ENCODE measurements around the gene ADCY10.

ADCY10 gene

GRCh38 chr1:167767761-167768160 is 146.2 kb downstream of the ADCY10 start:
- Histone ChIP-seq H3K4me3 (no peak overlapping the region), H3K27ac (no peak overlapping the region), H3K9me3 (ENCODE audit: low read depth, low read length) (no peaks in the 10 kb centered on the region), H3K36me3 (ENCODE audit: insufficient read depth, low read length) (peaks cover 14% of the 10 kb centered on the region), H3K9ac (ENCODE audit: insufficient read length) (no peak overlapping the region)
- no peak for DNase-seq (ENCODE audit: low read depth, low spot score)
- TF ChIP-seq POLR2AphosphoS5 (IDR thresholded peaks at IDR 0.05; ENCODE audit: borderline replicate concordance, low read depth, low read length) (no peak), EZH2 (IDR thresholded peaks at IDR 0.05) (no peak), FOXP2 (optimal IDR thresholded peaks at IDR 0.05; ENCODE audit: control extremely low read depth, extremely low read length, insufficient read depth) (no peak)

- Histone ChIP-seq H3K9me3 (ENCODE audit: low read depth, low read length) (no peaks in the 10 kb centered on the region), H3K9ac (ENCODE audit: insufficient read length) (no peak overlapping the region), H3K4me3 (no peak overlapping the region), H3K27ac (no peak overlapping the region), H3K36me3 (ENCODE audit: insufficient read depth, low read length) (peaks cover 7% of the 10 kb centered on the region; the same call in 1 of the 2 replicates)
- DNase-seq (ENCODE audit: low read depth, low spot score) = no peak
- TF ChIP-seq EZH2 (IDR thresholded peaks at IDR 0.05) (no peak), POLR2AphosphoS5 (IDR thresholded peaks at IDR 0.05; ENCODE audit: borderline replicate concordance, low read depth, low read length) (no peak), FOXP2 (optimal IDR thresholded peaks at IDR 0.05; ENCODE audit: control extremely low read depth, extremely low read length, insufficient read depth) (no peak)
Observed at GRCh38 chr1:167766538-167766937, 147.4 kb downstream of the ADCY10 start.

GRCh38 chr1:167765496-167765895 is 148.4 kb downstream of the ADCY10 start:
- Histone ChIP-seq H3K4me3 (no peak overlapping the region), H3K9ac (ENCODE audit: insufficient read length) (no peak overlapping the region), H3K27ac (no peak overlapping the region), H3K9me3 (ENCODE audit: low read depth, low read length) (no peaks in the 10 kb centered on the region), H3K36me3 (ENCODE audit: insufficient read depth, low read length) (peaks cover 7% of the 10 kb centered on the region; the same call in 1 of the 2 replicates)
- TF ChIP-seq EZH2 (IDR thresholded peaks at IDR 0.05) = no peak
- no peak for TF ChIP-seq FOXP2 (optimal IDR thresholded peaks at IDR 0.05; ENCODE audit: control extremely low read depth, extremely low read length, insufficient read depth)
- no peak for TF ChIP-seq POLR2AphosphoS5 (IDR thresholded peaks at IDR 0.05; ENCODE audit: borderline replicate concordance, low read depth, low read length)
- DNase-seq (ENCODE audit: low read depth, low spot score) = no peak

GRCh38 chr1:167764458-167765330 is 149.2 kb downstream of the ADCY10 start:
- Histone ChIP-seq H3K27ac (no peak overlapping the region), H3K9ac (ENCODE audit: insufficient read length) (no peak overlapping the region), H3K4me3 (no peak overlapping the region), H3K9me3 (ENCODE audit: low read depth, low read length) (no peaks in the 10 kb centered on the region), H3K36me3 (ENCODE audit: insufficient read depth, low read length) (peaks cover 7% of the 10 kb centered on the region; the same call in 1 of the 2 replicates)
- DNase-seq (ENCODE audit: low read depth, low spot score) = no peak
- TF ChIP-seq EZH2 (IDR thresholded peaks at IDR 0.05) (no peak), POLR2AphosphoS5 (IDR thresholded peaks at IDR 0.05; ENCODE audit: borderline replicate concordance, low read depth, low read length) (no peak), FOXP2 (optimal IDR thresholded peaks at IDR 0.05; ENCODE audit: control extremely low read depth, extremely low read length, insufficient read depth) (no peak)

- peaks cover 4% of the 10 kb centered on the region; the same call in 1 of the 2 replicates for H3K36me3 ChIP-seq (ENCODE audit: insufficient read depth, low read length)
- DNase-seq (ENCODE audit: low read depth, low spot score) = no peak
- H3K9me3 ChIP-seq (ENCODE audit: low read depth, low read length) = no peaks in the 10 kb centered on the region
- H3K9ac ChIP-seq (ENCODE audit: insufficient read length) = no peak overlapping the region
- H3K27ac ChIP-seq = no peak overlapping the region
- TF ChIP-seq POLR2AphosphoS5 (IDR thresholded peaks at IDR 0.05; ENCODE audit: borderline replicate concordance, low read depth, low read length) (no peak), FOXP2 (optimal IDR thresholded peaks at IDR 0.05; ENCODE audit: control extremely low read depth, extremely low read length, insufficient read depth) (no peak), EZH2 (IDR thresholded peaks at IDR 0.05) (no peak)
- no peak overlapping the region for H3K4me3 ChIP-seq
Observed at GRCh38 chr1:167763525-167764220, 150.3 kb downstream of the ADCY10 start.

- H3K27ac ChIP-seq = no peak overlapping the region
- no peak overlapping the region for H3K9ac ChIP-seq (ENCODE audit: insufficient read length)
- no peak for DNase-seq (ENCODE audit: low read depth, low spot score)
- no peaks in the 10 kb centered on the region for H3K9me3 ChIP-seq (ENCODE audit: low read depth, low read length)
- no peak for TF ChIP-seq POLR2AphosphoS5 (IDR thresholded peaks at IDR 0.05; ENCODE audit: borderline replicate concordance, low read depth, low read length)
- no peak for TF ChIP-seq FOXP2 (optimal IDR thresholded peaks at IDR 0.05; ENCODE audit: control extremely low read depth, extremely low read length, insufficient read depth)
- no peak for TF ChIP-seq EZH2 (IDR thresholded peaks at IDR 0.05)
- no peaks in the 10 kb centered on the region for H3K36me3 ChIP-seq (ENCODE audit: insufficient read depth, low read length)
- H3K4me3 ChIP-seq = no peak overlapping the region
Observed at GRCh38 chr1:167762061-167762746, 151.7 kb downstream of the ADCY10 start.

- H3K9me3 ChIP-seq (ENCODE audit: low read depth, low read length) = no peaks in the 10 kb centered on the region
- no peak overlapping the region for H3K4me3 ChIP-seq
- no peak for DNase-seq (ENCODE audit: low read depth, low spot score)
- H3K36me3 ChIP-seq (ENCODE audit: insufficient read depth, low read length) = no peaks in the 10 kb centered on the region
- TF ChIP-seq EZH2 (IDR thresholded peaks at IDR 0.05) (no peak), POLR2AphosphoS5 (IDR thresholded peaks at IDR 0.05; ENCODE audit: borderline replicate concordance, low read depth, low read length) (no peak)
- no peak overlapping the region for H3K9ac ChIP-seq (ENCODE audit: insufficient read length)
- no peak overlapping the region for H3K27ac ChIP-seq
Observed at GRCh38 chr1:167761400-167761799, 152.5 kb downstream of the ADCY10 start.
